GM12891 (cell line): Measurements from ENCODE around the gene KCNMB3.

Experiments
- POLR2A ChIP-seq: IDR thresholded peaks from 2 replicates; pipeline ENCODE4 v1.6.1; 2011; ENCODE audit warnings: low read depth, low read length, control low read depth
- POLR2AphosphoS5 ChIP-seq: IDR thresholded peaks from 2 replicates; pipeline ENCODE4 v1.6.1; 2011; ENCODE audit warnings: low read depth, low read length, control low read depth
- POU2F2 ChIP-seq: IDR thresholded peaks from 2 replicates; pipeline ENCODE4 v1.6.1; 2011; ENCODE audit warnings: low read depth, mild to moderate bottlenecking, control low read depth, low read length, moderate library complexity
- SPI1 ChIP-seq: IDR thresholded peaks from 2 replicates; pipeline ENCODE4 v1.6.1; 2011; ENCODE audit warnings: low read depth, low read length, control low read depth
- TAF1 ChIP-seq: IDR thresholded peaks from 2 replicates; pipeline ENCODE4 v1.6.1; 2011; ENCODE audit warnings: low read depth, low read length, control low read depth

GRCh38 chr3:179247289-179248015 is 3.5 kb downstream of the KCNMB3 start:
- TF ChIP-seq POLR2A (no peak), TAF1 (no peak), POLR2AphosphoS5 (no peak), POU2F2 (no peak), SPI1 (no peak)
